AG04450 (cell line): Measurements from ENCODE around the gene OR2V1. TPM values are rescaled to one million over a fixed set of nuclear protein-coding genes. Genes with fewer than 3 reads are reported as not detected.
"Not testable (repeated sequence)": the region's sequence is repeated elsewhere in the genome, so short reads cannot be mapped to it uniquely, and the experiment has no call there.

Source experiments
- CTCF ChIA-PET: fragments of 300-600, 350-600 bp; formaldehyde crosslinking; extraction: SDS; loops from one replicate; lab custom pipeline; 2022; ENCODE audit warnings: antibody characterized with exemption, inconsistent platforms; lab: Charles Lee
- POLR2A ChIA-PET: fragments of 350-600 bp; formaldehyde crosslinking; extraction: SDS; loops from one replicate; lab custom pipeline; 2021; ENCODE audit warnings: antibody characterized with exemption, inconsistent platforms; lab: Yijun Ruan, JAX
- DNase-seq: peaks from one replicate; pipeline ENCODE4 v3.0.0-alpha.2; 2011; ENCODE audit warnings: low read depth, low spot score
- H3K27ac ChIP-seq: one replicate; pipeline ENCODE4 v1.5.1; 2012; ENCODE audit warnings: low read depth, low read length, control low read depth
- H3K27me3 ChIP-seq: one replicate; pipeline ENCODE4 v1.6.0; 2012; ENCODE audit warnings: low read length; ENCODE audit not compliant: control insufficient read depth, insufficient read depth
- H3K4me3 ChIP-seq: 2 replicates; pipeline ENCODE4 v1.5.1; 2011; ENCODE audit warnings: mild to moderate bottlenecking, low read depth, low read length, control low read depth
- H3K9me3 ChIP-seq: 2 replicates; pipeline ENCODE4 v1.5.1; 2012; ENCODE audit warnings: low read length; ENCODE audit not compliant: control insufficient read depth, insufficient read depth
- CTCF ChIP-seq: IDR thresholded peaks from 2 replicates; pipeline ENCODE4 v1.5.1; 2011; ENCODE audit warnings: low read depth, low read length, control low read depth, inconsistent platforms
- polyA plus RNA-seq: library from polyadenylated mRNA; depleted of rRNA; stranded (reverse); fragments of >200 nt; gene quantifications from 2 replicates; pipeline ENCODE4 v1.2.3, GENCODE V29; 2011

Gene OR2V1
- polyA plus RNA-seq, 1 experiment: not detected

- TF ChIP-seq CTCF: no peak
- ChIA-PET CTCF (interaction anchor here (0.7 kb wide), 1 partner anchor 1678 kb away, joined by 3 read pairs; no protein-coding TSS in a partner anchor), POLR2A (interaction anchor here (0.7 to 1.2 kb wide), 2 partner anchors 90 to 333 kb away, joined by 5 to 14 read pairs; no protein-coding TSS in a partner anchor)
- H3K27ac ChIP-seq: no peak overlapping the region
- no peak overlapping the region for H3K4me3 ChIP-seq
- peaks cover 5% of the 10 kb centered on the region for H3K27me3 ChIP-seq
- no peak for DNase-seq
- no peaks in the 10 kb centered on the region; the same call in 1 of the 2 replicates for H3K9me3 ChIP-seq
These were observed 40.8 kb upstream of the OR2V1 start for GRCh38 chr5:181171782-181172181.

- Histone ChIP-seq H3K27me3 (peaks cover 5% of the 10 kb centered on the region), H3K9me3 (no peaks in the 10 kb centered on the region; the same call in 1 of the 2 replicates), H3K27ac (no peak overlapping the region), H3K4me3 (no peak overlapping the region)
- TF ChIP-seq CTCF: no peak
- DNase-seq: no peak
- ChIA-PET POLR2A (interaction anchor here (1.2 kb wide), 1 partner anchor 91 kb away, joined by 14 read pairs; no protein-coding TSS in a partner anchor), CTCF (interaction anchor here (1.1 kb wide), 1 partner anchor 14 kb away, joined by 6 read pairs; no protein-coding TSS in a partner anchor)
These were observed 40.0 kb upstream of the OR2V1 start for GRCh38 chr5:181170996-181171395.

GRCh38 chr5:181170237-181170825 is 39.4 kb upstream of the OR2V1 start:
- H3K4me3 ChIP-seq: peak overlapping the region; percentile 45
- no peaks in the 10 kb centered on the region; the same call in 1 of the 2 replicates for H3K9me3 ChIP-seq
- DNase-seq: no peak
- H3K27me3 ChIP-seq: peaks cover 5% of the 10 kb centered on the region
- ChIA-PET POLR2A (interaction anchor here (0.6 to 1.2 kb wide), 2 partner anchors 81 to 92 kb away, joined by 3 to 14 read pairs; no protein-coding TSS in a partner anchor), CTCF (interaction anchor here (1.1 kb wide), 1 partner anchor 14 kb away, joined by 6 read pairs; no protein-coding TSS in a partner anchor)
- no peak overlapping the region for H3K27ac ChIP-seq
- TF ChIP-seq CTCF: no peak

GRCh38 chr5:181169459-181170236 is 38.7 kb upstream of the OR2V1 start:
- peak overlapping the region; percentile 45 for H3K4me3 ChIP-seq
- H3K9me3 ChIP-seq, H3K27ac ChIP-seq, H3K27me3 ChIP-seq, POLR2A ChIA-PET: not testable (repeated sequence)
- DNase-seq: peak; percentile 42
- CTCF ChIA-PET: interaction anchor here (1.1 to 1.9 kb wide), 3 partner anchors 11 to 69 kb away, joined by 4 to 7 read pairs (median 6); no protein-coding TSS in a partner anchor

- ChIA-PET CTCF (interaction anchor here (0.5 to 1.9 kb wide), 6 partner anchors 10 to 88 kb away, joined by 3 to 7 read pairs (median 4); no protein-coding TSS in a partner anchor), POLR2A (no interaction called here)
- no peak for DNase-seq
- Histone ChIP-seq H3K4me3 (no peak overlapping the region), H3K9me3 (no peaks in the 10 kb centered on the region; the same call in 1 of the 2 replicates), H3K27ac (peak overlapping the region; percentile 11), H3K27me3 (peaks cover 5% of the 10 kb centered on the region)
- no peak for TF ChIP-seq CTCF
These were observed 37.7 kb upstream of the OR2V1 start for GRCh38 chr5:181168595-181169118.
